AG08396 (cell line): ENCODE results near the gene CSAD.
"Not testable (repeated sequence)": the region's sequence is repeated elsewhere in the genome, so short reads cannot be mapped to it uniquely, and the experiment has no call there.

Experiments
- DNase-seq: peaks from one replicate; pipeline ENCODE4 v3.0.0; 2012; ENCODE audit warnings: low spot score, mixed read lengths

Gene CSAD

DNA sequence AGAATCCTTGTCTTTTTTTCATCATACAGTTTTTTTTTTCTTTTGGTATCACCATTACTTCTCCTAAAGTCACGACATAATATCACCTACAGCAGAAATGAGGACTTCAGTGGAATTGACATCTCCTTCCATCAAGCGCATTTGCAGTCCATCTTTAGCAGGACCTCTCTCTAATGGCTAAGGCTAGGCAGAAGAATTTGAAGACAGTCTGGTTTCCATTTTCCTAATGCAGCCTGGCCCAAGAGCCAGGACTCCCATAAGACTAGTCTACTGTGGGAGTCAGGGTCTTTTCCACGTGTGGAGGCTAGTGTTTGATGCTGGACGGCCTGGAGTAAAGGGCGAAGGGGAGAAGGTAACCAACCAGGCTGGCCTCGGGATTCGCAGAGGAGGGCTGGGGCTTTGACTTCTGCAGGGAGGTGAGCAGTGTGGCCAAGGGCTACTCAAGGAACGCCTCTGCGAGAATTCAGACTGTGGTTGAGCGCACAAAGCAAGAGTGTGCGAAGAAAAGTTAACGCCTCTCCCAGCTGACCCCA lies 972 bp downstream of the CSAD start:
- DNase-seq: peak; percentile 39

DNA sequence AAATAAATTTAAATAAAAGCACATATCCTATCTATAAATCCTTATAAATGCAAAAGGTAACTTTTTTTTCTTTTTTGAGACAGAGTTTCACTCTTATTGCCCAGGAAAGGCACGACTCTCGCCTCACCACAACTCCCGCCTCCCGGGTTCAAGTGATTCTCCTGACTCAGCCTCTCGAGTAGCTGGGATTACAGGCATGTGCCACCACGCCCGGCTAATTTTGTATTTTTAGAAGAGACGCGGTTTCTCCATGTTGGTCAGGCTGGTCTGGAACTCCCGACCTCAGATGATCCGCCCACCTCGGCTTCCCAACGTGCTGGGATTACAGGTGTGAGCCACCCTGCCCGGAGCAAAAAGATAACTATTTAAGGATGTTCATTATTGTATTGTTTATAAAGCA lies 1.9 kb downstream of the CSAD start:
- not testable (repeated sequence) for DNase-seq

DNA sequence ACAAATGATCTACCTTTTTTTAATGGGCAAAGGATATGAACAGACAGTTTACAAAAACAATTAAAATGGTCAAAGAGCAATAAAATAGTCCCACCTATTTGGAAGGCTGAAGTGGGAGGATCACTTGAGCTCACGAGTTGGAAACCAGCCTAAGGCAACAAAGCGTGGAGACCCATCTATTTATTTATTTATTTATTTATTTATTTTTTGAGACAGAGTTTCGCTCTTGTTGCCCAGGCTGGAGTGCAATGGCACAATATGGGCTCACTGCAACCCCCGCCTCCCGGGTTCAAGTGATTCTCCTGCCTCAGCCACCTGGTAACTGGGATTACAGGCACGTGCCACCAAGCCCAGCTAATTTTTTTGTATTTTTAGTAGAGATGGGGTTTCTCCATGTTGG lies 3.3 kb downstream of the CSAD start:
- not testable (repeated sequence) for DNase-seq

GRCh38 chr12:53176750-53177149 lies 4.0 kb downstream of the CSAD start:
- DNase-seq: no peak

DNA sequence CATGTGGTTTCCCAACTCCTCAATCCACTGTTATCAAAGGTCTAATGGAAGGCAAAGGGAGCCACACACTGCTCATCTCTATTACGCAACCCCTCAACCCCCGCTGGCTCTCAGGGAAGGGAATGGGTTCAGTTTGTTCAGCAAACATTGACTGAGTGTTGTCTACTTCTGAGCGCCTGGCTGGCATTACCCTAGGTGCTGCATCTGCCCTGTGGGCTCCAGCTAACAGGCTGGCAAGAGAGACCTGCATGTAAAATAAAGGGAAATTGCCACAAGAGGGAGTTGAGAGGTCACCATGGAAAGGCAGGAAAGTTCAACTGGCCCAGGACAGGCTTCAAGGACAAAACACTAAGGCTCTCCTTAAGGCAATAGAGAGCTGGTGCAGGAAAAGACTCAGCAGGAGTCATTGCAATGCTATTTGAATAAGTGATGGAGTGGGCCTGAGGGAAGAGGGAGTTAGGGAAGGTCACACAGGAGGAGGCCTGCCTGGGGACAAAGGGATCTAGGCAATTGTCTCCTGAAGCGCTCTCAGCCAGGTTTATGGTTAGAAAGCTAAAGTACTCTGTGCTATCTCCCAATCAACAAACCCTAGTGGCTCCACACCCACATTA lies 5.7 kb downstream of the CSAD start:
- DNase-seq: no peak

DNA sequence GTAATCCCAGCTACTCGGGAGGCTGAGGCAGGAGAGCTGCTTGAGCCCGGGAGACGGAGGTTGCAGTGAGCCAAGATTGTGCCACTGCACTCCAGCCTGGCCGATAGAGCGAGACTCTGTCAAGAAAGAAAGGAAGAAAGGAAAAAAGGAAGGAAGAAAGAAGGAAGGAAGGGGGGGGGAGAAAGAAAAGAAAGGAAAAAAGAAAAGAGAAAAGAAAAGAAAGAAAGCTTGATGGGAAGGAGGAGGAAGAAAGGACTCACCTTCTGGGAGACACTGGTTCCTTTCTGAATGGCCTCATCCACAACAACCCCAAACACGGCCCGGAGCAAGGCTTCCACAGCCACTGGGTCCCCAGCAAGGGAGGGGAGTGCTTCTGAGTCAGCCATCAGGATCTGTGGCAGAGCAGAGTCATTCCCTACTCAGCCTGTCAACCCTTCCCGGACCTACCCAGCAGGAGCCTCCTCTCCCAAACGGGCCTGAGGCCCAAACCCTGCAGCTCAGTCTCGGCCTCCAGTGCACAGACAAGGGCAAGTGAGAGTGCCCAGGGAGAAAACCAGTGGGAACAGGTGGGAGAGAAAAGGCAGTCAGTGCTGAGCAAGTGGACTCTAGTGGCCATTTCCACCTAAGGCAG lies 7.5 kb downstream of the CSAD start:
- no peak for DNase-seq

- DNase-seq: no peak
These were observed 8.4 kb downstream of the CSAD start for GRCh38 chr12:53172352-53172751.

- no peak for DNase-seq
These were observed 8.9 kb downstream of the CSAD start for GRCh38 chr12:53171725-53172329.

DNA sequence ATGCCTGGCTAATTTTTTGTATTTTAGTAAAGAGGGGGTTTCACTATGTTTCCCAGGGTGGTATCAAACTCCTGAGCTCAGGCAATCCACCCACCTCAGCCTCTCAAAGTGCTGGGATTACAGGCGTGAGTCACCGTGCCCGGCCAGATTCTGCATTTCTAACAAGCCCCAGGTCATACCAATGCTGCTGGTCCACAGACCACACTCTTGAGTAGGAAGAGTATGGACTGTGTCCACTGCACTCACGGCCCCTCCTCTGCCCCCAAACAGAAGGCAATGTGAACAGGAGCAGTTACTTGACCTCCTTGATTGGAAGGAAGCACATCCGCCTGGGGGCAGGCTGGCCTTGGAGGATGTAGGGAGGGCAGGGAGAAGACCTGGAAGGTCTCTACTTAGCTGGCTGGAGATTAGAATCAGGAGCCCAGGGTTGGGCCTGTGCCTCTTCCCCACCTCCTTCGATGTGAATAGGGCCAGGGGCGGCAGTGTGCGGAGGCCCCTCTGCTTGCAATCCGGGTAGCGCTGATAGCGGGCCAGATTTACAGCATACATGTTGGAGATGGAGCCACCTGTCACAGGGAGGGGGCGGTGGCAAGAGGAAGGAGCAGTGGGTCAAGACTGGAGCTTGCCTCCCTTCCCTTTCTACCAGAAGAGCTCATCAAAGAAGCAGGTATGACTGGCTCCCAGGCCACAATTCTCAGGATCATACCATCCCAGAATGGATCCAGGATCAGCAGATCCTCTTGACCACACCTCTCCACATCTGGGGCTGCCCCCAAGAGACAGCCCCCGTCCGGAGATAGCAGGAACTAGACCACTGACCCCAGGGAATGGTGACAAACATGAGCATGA lies 9.6 kb downstream of the CSAD start:
- no peak for DNase-seq

DNA sequence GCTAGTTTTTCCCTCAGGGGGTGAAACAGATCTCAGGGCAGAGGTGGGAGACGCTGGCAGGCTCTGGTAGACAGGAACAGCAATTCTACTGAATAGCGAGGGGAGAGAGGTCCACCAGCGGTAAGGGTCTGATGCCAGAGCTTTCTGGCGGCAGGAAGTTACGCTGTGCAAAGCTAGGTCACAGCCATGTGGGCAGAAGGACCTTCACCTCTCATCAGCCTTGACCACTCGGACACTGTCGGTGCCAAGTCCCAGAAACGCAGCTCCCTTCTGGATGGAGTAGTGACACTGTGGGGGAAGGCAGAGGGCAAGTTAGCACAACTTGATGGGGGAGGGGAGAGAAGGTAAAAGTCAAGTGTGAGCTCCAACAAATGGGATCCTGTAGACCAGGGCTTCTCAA lies 10.5 kb downstream of the CSAD start:
- no peak for DNase-seq

DNA sequence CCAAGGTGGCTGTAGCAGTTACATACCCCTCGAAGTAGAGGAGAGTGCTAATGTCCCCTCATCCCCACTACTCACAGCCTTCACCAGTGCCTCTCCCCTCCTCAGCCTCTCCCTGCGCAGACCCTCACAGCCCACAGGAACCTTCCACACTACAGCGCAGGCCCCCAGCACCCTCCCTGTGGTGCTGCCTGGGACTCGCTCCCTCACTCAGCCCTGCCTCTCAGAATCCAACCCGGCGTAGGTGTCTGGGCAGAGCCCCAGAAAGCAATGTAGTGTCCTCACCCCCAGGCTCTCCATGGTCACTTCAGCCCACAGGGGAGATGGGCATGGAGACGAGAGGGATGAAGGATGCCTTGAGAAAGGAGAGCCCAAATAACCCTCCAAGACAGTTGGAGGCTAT lies 11.1 kb downstream of the CSAD start:
- no peak for DNase-seq

DNA sequence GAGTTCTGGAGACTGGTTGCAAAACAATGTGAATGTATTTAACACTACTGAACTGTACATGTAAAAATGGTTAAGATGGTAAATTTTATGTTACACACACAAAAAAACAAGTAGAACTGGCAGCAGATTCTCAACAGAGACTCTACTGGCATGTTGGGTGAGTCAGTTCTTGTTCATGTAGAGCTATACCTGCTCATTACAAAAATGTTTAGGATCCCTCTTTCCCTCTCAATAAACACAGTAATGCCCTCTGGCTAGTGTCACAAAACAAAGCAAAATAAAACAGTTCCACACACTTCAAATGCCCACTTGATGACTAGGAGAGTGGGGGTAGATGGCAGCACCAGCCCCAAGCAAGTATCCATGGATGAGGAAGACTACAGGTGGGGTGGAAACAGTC lies 13.9 kb downstream of the CSAD start:
- DNase-seq: no peak

GRCh38 chr12:53163008-53163407 lies 17.7 kb downstream of the CSAD start:
- DNase-seq: not testable (repeated sequence)

- no peak for DNase-seq
These were observed 19.4 kb downstream of the CSAD start for GRCh38 chr12:53161119-53161911.

DNA sequence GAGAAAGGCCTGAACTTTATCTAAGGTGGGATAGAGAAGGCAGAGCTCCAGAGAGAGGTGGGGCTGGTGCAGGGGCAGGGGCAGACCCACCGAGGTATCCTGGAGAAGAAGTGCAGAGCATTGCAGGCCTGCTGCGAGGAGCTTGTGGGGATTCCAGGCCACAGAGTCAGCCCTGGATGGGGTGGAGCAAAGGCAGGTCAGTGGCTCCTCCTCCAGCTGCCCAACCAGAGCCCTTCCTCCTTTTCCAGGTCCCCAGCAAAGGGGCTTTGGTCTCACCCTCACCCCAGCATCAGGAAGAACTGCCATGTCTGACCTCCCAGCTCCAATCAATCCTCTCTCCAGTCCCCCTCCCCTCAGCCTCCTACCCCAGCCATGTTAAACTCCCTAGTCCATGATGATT lies 20.1 kb downstream of the CSAD start:
- DNase-seq: no peak

GRCh38 chr12:53160000-53160399 lies 20.7 kb downstream of the CSAD start:
- DNase-seq: no peak

GRCh38 chr12:53159195-53159839 lies 21.4 kb downstream of the CSAD start:
- DNase-seq: peak; percentile 87

GRCh38 chr12:53152390-53152789 lies 28.3 kb downstream of the CSAD start:
- DNase-seq: no peak

DNA sequence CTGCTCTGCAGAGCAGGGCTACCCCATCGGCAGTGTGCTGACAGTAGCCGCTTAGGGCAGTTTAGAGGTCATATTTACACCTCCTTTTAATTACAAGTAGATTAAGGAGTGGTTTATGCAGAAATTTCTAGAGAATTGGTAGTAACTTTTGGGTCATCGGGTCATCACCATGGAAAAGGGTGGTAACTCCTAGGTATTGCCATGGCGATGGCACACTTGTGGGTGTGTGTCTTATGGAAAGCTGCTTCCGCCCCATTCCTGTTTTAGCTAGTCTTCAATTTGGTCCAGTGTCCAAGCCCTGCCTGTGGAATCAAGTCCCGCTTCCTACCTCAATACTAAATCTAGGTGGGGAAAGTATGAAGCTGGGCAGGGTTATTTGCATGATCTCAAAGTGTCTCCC lies 29.7 kb downstream of the CSAD start:
- no peak for DNase-seq

DNA sequence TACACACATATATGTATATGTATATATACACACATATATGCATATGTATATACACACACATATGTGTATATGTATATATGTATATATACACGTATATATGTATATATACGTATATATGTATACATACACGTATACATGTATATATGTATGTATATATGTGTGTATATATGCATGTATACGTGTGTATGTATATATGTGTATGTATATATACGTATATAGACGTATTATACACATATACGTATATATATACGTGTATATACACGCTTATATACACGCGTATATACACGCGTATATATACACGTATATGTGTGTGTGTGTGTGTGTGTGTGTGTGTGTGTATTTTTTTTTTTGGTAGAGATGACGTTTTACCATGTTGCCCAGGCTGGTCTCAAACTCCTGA lies 33.1 kb downstream of the CSAD start:
- DNase-seq: no peak

- no peak for DNase-seq
These were observed 33.5 kb downstream of the CSAD start for GRCh38 chr12:53147181-53147580.
